ENCODE results near the gene TFCP2L1. TPM values are rescaled to one million over a fixed set of nuclear protein-coding genes. Genes with fewer than 3 reads are reported as not detected.

Gene TFCP2L1
- total and polyA plus RNA-seq, 2 experiments from 2014 or later: 0.94 to 6.4 TPM

DNA sequence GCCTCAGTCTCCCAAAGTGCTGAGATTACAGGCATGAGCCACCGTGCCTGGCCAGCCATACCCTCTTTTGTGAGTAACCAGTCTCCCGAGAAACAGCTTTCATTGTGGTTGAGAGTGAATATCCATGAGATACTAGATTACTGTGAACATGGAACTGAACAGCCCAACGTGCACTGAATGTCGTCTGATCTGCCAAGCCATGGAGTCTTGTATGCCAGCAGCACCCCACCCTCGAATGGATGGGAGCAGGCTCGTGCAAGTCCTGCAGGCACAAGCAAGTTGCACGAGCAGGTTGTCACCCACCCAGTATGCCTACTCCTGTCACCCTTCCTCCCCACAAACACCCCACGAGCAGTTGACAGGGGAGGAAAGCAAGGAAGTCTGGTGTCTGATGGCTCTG is 36.5 kb upstream of the TFCP2L1 start (continued):
- TF ChIP-seq, protein P1, sequence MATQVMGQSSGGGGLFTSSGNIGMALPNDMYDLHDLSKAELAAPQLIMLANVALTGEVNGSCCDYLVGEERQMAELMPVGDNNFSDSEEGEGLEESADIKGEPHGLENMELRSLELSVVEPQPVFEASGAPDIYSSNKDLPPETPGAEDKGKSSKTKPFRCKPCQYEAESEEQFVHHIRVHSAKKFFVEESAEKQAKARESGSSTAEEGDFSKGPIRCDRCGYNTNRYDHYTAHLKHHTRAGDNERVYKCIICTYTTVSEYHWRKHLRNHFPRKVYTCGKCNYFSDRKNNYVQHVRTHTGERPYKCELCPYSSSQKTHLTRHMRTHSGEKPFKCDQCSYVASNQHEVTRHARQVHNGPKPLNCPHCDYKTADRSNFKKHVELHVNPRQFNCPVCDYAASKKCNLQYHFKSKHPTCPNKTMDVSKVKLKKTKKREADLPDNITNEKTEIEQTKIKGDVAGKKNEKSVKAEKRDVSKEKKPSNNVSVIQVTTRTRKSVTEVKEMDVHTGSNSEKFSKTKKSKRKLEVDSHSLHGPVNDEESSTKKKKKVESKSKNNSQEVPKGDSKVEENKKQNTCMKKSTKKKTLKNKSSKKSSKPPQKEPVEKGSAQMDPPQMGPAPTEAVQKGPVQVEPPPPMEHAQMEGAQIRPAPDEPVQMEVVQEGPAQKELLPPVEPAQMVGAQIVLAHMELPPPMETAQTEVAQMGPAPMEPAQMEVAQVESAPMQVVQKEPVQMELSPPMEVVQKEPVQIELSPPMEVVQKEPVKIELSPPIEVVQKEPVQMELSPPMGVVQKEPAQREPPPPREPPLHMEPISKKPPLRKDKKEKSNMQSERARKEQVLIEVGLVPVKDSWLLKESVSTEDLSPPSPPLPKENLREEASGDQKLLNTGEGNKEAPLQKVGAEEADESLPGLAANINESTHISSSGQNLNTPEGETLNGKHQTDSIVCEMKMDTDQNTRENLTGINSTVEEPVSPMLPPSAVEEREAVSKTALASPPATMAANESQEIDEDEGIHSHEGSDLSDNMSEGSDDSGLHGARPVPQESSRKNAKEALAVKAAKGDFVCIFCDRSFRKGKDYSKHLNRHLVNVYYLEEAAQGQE (IDR thresholded peaks at IDR 0.05; ENCODE audit: unreplicated experiment): no peak
- TF ChIP-seq, protein P2, sequence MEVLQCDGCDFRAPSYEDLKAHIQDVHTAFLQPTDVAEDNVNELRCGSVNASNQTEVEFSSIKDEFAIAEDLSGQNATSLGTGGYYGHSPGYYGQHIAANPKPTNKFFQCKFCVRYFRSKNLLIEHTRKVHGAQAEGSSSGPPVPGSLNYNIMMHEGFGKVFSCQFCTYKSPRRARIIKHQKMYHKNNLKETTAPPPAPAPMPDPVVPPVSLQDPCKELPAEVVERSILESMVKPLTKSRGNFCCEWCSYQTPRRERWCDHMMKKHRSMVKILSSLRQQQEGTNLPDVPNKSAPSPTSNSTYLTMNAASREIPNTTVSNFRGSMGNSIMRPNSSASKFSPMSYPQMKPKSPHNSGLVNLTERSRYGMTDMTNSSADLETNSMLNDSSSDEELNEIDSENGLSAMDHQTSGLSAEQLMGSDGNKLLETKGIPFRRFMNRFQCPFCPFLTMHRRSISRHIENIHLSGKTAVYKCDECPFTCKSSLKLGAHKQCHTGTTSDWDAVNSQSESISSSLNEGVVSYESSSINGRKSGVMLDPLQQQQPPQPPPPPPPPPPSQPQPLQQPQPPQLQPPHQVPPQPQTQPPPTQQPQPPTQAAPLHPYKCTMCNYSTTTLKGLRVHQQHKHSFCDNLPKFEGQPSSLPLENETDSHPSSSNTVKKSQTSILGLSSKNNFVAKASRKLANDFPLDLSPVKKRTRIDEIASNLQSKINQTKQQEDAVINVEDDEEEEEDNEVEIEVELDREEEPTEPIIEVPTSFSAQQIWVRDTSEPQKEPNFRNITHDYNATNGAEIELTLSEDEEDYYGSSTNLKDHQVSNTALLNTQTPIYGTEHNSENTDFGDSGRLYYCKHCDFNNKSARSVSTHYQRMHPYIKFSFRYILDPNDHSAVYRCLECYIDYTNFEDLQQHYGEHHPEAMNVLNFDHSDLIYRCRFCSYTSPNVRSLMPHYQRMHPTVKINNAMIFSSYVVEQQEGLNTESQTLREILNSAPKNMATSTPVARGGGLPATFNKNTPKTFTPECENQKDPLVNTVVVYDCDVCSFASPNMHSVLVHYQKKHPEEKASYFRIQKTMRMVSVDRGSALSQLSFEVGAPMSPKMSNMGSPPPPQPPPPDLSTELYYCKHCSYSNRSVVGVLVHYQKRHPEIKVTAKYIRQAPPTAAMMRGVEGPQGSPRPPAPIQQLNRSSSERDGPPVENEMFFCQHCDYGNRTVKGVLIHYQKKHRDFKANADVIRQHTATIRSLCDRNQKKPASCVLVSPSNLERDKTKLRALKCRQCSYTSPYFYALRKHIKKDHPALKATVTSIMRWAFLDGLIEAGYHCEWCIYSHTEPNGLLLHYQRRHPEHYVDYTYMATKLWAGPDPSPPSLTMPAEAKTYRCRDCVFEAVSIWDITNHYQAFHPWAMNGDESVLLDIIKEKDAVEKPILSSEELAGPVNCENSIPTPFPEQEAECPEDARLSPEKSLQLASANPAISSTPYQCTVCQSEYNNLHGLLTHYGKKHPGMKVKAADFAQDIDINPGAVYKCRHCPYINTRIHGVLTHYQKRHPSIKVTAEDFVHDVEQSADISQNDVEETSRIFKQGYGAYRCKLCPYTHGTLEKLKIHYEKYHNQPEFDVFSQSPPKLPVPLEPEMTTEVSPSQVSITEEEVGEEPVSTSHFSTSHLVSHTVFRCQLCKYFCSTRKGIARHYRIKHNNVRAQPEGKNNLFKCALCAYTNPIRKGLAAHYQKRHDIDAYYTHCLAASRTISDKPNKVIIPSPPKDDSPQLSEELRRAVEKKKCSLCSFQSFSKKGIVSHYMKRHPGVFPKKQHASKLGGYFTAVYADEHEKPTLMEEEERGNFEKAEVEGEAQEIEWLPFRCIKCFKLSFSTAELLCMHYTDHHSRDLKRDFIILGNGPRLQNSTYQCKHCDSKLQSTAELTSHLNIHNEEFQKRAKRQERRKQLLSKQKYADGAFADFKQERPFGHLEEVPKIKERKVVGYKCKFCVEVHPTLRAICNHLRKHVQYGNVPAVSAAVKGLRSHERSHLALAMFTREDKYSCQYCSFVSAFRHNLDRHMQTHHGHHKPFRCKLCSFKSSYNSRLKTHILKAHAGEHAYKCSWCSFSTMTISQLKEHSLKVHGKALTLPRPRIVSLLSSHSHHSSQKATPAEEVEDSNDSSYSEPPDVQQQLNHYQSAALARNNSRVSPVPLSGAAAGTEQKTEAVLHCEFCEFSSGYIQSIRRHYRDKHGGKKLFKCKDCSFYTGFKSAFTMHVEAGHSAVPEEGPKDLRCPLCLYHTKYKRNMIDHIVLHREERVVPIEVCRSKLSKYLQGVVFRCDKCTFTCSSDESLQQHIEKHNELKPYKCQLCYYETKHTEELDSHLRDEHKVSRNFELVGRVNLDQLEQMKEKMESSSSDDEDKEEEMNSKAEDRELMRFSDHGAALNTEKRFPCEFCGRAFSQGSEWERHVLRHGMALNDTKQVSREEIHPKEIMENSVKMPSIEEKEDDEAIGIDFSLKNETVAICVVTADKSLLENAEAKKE (CRISPR knock-in tag; IDR thresholded peaks at IDR 0.05): no peak
- no peak for TF ChIP-seq EZH2 (IDR thresholded peaks at IDR 0.05; ENCODE audit: low read depth, unreplicated experiment)
- TF ChIP-seq POLR2AphosphoS5 (IDR thresholded peaks at IDR 0.05; ENCODE audit: low read depth): no peak

DNA sequence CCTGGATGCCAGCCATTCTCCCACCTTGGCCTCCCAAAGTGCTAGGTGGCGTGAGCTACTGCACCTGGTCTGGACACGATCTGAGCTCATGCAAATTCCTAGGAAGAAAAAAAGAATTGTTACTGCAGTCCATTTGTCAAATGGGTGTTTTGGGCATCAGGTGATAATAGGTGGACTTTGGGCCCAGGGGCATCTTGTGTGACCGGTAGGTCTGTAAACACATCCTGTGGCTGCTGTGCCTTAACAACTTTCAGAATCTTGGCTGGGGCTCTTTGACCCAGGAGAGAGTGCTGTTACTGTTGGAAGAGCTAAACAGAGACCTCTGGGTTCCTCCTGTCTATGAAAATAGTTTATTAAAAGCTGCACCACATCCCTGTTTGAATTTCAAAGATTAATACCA is 34.9 kb upstream of the TFCP2L1 start:
- Mint-ChIP-seq H3K4me3 (no peak overlapping the region), H3K27me3 (ENCODE audit: insufficient read depth, low read depth, poor library complexity) (peaks cover 6% of the 10 kb centered on the region), H3K9me3 (no peaks in the 10 kb centered on the region), H3K36me3 (ENCODE audit: low read depth) (no peaks in the 10 kb centered on the region), H3K27ac (no peak overlapping the region), H3K4me1 (no peaks in the 10 kb centered on the region)
- Histone ChIP-seq H3K9me2 (ENCODE audit: insufficient read depth) (no peaks in the 10 kb centered on the region), H3F3A (replicated peaks; ENCODE audit: low read depth) (no peaks in the 10 kb centered on the region), H3K4me1 (ENCODE audit: insufficient read depth) (no peaks in the 10 kb centered on the region), H2AFZ (no peak overlapping the region), H3K27me3 (ENCODE audit: insufficient read depth) (no peaks in the 10 kb centered on the region), H4K20me1 (replicated peaks; ENCODE audit: insufficient read depth) (no peaks in the 10 kb centered on the region), H3K36me3 (ENCODE audit: insufficient read depth) (no peaks in the 10 kb centered on the region), H3K4me3 (no peak overlapping the region), H3K79me2 (replicated peaks; ENCODE audit: insufficient read depth) (no peaks in the 10 kb centered on the region), H3K4me2 (no peak overlapping the region), H3K27ac (ENCODE audit: low read depth) (no peak overlapping the region)
- ATAC-seq (no peak), DNase-seq (ENCODE audit: low spot score) (no peak)
- TF ChIP-seq STAT1 (IDR thresholded peaks at IDR 0.05; ENCODE audit: unreplicated experiment): no peak
- no peak for TF ChIP-seq ZNF114 (CRISPR knock-in tag; IDR thresholded peaks at IDR 0.05)
- TF ChIP-seq ZNF331 (CRISPR knock-in tag; IDR thresholded peaks at IDR 0.05; ENCODE audit: low read depth): no peak
- no peak for TF ChIP-seq CREB1 (CRISPR knock-in tag; IDR thresholded peaks at IDR 0.05; ENCODE audit: low read depth)
- TF ChIP-seq POLR2AphosphoS5 (IDR thresholded peaks at IDR 0.05; ENCODE audit: low read depth): no peak
- TF ChIP-seq NANOG (IDR thresholded peaks at IDR 0.05; ENCODE audit: borderline replicate concordance): no peak

Data from GM23338 (cell line).